Stimulated activated CD4-positive, alpha-beta T cell treated with anti-CD3 and anti-CD28 coated beads, Interleukin-2, amount 100 ng/mL, for 24 hours (primary cell): ENCODE measurements around the gene FOXO3.
A peak's percentile ranks its signal among the peaks of the same experiment; 100 is the strongest.
"Not testable (repeated sequence)": the region's sequence is repeated elsewhere in the genome, so short reads cannot be mapped to it uniquely, and the experiment has no call there.

Experiments used
- DNase-seq, 2 donors: peaks; one replicate each; pipeline ENCODE4 v3.0.0-alpha.2; 2020

Gene FOXO3

DNA sequence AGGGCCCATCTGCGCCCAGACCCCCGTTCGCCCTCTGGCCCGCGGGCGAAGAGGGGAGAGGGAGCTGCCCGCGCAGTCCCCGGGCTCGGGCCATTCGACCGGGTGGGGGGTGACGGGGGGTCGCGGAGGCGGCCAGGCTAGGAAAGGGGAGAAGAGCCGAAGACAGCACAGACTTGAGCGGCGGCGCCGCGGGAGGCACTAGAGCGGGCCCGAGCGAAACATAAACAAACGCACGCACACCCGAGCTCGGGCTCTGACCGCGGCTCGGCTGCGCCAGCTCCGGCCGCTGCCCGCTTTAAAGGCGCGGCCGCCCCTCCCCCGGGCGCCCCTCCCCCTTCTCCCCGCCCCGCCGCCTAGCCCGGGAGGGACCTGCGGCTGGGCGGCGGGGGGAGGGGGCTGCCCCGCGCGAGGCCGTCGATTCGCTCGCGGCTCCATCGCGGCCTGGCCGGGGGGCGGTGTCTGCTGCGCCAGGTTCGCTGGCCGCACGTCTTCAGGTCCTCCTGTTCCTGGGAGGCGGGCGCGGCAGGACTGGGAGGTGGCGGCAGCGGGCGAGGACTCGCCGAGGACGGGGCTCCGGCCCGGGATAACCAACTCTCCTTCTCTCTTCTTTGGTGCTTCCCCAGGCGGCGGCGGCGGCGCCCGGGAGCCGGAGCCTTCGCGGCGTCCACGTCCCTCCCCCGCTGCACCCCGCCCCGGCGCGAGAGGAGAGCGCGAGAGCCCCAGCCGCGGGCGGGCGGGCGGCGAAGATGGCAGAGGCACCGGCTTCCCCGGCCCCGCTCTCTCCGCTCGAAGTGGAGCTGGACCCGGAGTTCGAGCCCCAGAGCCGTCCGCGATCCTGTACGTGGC lies at the start of gene FOXO3:
Gene FOXO3, plus strand, starts transcription at position 455 of the 846 bp plus-strand sequence. Its CDS starts 292 bp downstream, at position 747.
- peak; percentile 64 to 65 for DNase-seq

DNA sequence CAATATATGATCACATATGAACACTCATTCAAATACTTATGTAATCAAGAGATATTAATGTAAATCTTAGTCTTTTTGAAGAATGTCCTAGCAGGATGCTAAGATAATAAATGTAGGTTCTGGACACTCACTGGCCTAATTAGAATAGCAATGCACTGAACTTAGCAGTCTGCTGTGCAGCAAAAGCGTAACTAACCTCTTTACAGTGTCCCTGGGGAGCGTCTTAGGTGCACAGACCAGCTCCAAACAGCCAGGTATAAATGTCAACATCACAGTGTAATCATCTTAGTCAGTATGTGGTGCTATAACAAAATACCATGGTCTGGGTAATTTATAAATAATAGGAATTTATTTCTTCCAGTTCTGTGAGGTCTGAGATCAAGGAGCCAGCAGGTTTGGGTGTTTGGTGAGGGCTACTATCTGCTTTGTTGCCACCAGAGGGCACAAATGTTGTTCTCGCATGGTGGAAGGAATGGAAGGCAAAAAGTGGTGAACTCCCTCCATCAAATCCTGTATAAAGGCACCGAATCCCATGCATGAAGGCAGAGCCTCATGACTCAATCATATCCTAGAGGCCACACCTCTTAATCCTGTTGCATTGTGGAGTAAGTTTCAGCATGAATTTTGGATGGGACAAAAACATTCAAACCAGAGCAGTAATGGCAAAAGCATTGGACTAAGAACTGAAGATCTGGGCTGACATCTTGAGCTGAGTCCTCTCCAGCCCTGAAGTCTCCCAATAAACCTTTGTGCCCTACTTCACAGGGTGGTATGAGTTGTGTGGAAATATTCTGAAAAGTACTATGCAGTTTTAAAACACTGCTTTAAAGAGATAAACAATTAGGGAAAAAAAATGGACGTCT lies 41.8 kb upstream of the FOXO3 start:
- DNase-seq, result peak in 1 of 2 donors; percentile 2

GRCh38 chr6:108521616-108522107 lies 39.1 kb upstream of the FOXO3 start:
- DNase-seq, result no peak

- no peak for DNase-seq
Measured at GRCh38 chr6:108523697-108524096, 37.0 kb upstream of the FOXO3 start.

DNA sequence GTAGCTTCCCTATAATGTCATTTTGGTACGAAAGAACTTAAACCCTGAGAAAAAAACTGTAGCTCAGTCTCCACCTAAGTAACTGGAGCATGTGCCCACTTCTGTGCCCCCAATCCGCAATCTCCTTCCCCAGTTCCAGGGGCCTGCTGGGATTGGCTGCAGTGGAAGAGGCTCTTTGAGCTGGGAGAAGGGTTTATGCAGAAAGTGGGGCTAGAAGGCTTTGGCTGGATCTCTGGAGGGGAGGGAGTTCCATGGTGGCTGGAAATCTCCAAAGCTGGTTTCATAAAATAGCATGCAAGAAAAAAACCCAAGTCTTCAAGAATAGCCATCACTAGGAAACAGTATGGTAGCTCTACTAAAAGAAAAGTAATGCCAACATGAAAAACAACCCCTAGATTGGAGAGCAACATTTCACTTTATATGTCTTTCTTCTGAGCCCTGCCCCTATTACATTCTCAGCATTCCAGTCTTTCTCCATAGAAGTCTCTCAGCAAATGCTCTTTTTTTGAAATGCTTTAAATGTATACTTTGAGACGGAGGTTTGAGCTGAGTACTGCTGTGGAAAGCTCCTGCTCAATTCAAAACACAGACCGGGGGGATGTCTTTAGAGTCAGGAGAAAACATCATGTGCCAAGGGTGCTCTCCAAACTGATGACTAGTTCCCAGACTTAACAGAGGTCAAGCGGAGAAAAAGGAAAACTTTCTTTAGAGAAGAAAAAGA lies 36.0 kb upstream of the FOXO3 start:
- DNase-seq, result no peak

- DNase-seq, result no peak
Measured at GRCh38 chr6:108526739-108527174, 34.0 kb upstream of the FOXO3 start.

DNA sequence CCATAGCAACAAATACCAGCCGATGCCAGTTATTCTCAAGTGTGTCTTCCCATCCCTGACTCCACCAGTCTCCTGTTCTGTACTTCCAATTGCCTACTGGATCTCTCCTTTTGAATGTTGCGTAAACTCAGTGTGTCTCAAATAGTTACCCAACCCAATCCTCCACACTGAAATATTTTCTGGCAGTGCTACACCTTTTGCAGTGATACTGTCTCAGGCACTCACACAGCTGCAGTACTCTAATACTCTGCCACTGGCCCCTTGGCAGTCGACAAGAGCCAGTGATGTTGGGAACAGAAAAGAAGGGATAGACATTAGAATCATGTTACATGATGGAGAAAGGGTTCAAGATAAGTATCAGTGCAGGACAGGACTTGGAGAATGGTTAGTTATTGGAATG lies 31.8 kb upstream of the FOXO3 start:
- DNase-seq, result no peak

DNA sequence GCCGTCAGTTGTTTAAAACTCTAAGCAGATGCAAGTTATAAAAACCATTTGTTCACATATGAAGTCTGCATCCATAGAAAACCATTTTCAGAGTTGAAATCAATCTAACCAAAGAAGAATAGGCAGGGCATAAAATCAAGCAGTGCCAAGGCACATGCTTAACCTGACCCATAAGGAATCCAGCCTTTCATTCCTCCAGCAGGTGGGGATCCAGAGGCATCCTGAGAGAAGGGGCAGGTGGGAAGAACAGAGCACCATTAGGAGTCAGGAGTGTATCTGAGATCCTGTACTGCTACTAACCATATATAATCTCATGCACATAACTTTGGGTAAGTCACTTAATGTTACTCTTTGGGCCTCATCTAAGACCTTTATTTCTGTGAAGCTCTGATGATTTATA lies 29.4 kb upstream of the FOXO3 start:
- no peak for DNase-seq

GRCh38 chr6:108535114-108535742 lies 25.5 kb upstream of the FOXO3 start:
- DNase-seq, result no peak

GRCh38 chr6:108535920-108536535 lies 24.7 kb upstream of the FOXO3 start:
- DNase-seq, result not testable (repeated sequence)

DNA sequence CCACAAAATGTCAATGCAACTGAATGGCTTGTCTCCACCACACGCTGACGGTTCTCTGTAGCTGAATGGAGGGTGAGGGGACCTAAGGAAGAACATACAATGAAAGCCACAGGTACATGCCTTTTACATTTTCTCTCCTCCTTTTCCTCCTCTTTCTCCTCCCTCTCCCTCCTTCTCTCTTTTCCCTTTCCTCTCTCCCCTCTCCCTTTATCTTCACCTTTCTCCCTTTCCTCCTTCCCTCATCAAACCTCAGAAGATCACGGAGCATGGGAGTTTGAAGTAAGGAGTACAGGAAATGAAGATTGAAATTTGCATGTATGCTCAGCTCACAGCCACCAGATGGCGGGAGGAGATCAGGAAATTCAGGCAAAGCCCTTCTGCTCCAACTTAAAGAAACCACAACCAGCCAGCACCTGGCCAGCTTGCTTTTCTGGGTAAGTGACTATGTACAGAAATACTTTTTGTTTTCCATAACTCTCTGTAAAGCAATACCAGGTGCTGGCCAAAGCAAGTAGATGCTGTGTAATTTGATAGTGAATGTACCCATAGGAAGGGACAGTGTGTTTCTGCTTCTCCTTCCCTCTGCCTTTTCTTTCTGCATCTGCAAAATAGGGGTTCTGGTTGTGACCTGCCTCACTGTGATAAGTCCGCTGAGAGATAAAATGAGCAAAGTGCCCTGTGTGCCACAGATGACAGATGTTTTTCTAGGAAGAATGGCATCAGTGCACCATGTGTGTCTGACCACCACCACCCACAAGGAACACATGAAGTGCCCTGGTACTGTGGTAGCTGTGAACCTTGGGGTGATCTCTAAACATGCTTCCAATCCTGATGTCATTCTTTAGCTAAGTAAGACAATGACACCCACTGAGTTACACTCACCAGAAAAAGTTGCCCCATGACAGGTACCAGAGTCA lies 18.6 kb upstream of the FOXO3 start:
- peak; percentile 64 to 69 for DNase-seq

- DNase-seq, result no peak
Measured at GRCh38 chr6:108543175-108543940, 17.4 kb upstream of the FOXO3 start.

GRCh38 chr6:108544606-108545005 lies 16.1 kb upstream of the FOXO3 start:
- DNase-seq, result no peak

- DNase-seq, result no peak
Measured at GRCh38 chr6:108546079-108547049, 14.4 kb upstream of the FOXO3 start.

- DNase-seq, result no peak
Measured at GRCh38 chr6:108549241-108549640, 11.5 kb upstream of the FOXO3 start.

- DNase-seq, result no peak
Measured at GRCh38 chr6:108549741-108550140, 11.0 kb upstream of the FOXO3 start.

- no peak for DNase-seq
Measured at GRCh38 chr6:108550256-108550655, 10.5 kb upstream of the FOXO3 start.

GRCh38 chr6:108555399-108556052 lies 5.2 kb upstream of the FOXO3 start:
- no peak for DNase-seq
